OCI-LY7 (cell line): Measurements from ENCODE around the gene PFKFB4. TPM values are rescaled to one million over a fixed set of nuclear protein-coding genes. Genes with fewer than 3 reads are reported as not detected.

ENCODE experiments used
- BruUV-seq: library from RNA; stranded (reverse); fragments of 400-500 nt; replicated peaks from 2 replicates; lab custom pipeline; 2021; lab: Mats Ljungman, UMichigan
- CTCF ChIA-PET: fragments of 300-600 bp; sonication (Branson Sonifier 250); formaldehyde crosslinking; loops from one replicate; lab custom pipeline; 2022; ENCODE audit warnings: antibody characterized with exemption; ENCODE audit not compliant: unreplicated experiment; lab: Charles Lee
- POLR2A ChIA-PET: fragments of 300-600 bp; sonication (Branson Sonifier 250); formaldehyde crosslinking; loops from one replicate; lab custom pipeline; 2022; ENCODE audit warnings: antibody characterized with exemption; lab: Charles Lee
- DNase-seq: peaks from one replicate; pipeline ENCODE4 v3.0.0-alpha.2; 2015; ENCODE audit warnings: low spot score
- H2AFZ ChIP-seq: fragments of 200-600 bp; sonication (generic), shearing (Covaris generic); 2 replicates; pipeline ENCODE4 v1.6.1; 2014; ENCODE audit warnings: mild to moderate bottlenecking, antibody characterized with exemption, low read length, moderate library complexity
- H3K27ac ChIP-seq: fragments of 200-600 bp; sonication (generic); 2 replicates; pipeline ENCODE4 v1.5.1; 2014; ENCODE audit warnings: mixed run types, low read depth, mild to moderate bottlenecking, moderate library complexity, low read length, inconsistent platforms; ENCODE audit not compliant: poor library complexity, severe bottlenecking
- H3K36me3 ChIP-seq: fragments of 200-600 bp; sonication (generic); 2 replicates; pipeline ENCODE4 v1.6.1; 2014; ENCODE audit warnings: mild to moderate bottlenecking, antibody characterized with exemption, low read length, moderate library complexity, mixed read lengths; ENCODE audit not compliant: insufficient read depth
- H3K4me1 ChIP-seq: fragments of 200-600 bp; sonication (generic); 2 replicates; pipeline ENCODE4 v1.5.1; 2014; ENCODE audit warnings: mild to moderate bottlenecking, low read length; ENCODE audit not compliant: insufficient read depth, poor library complexity, severe bottlenecking
- H3K4me2 ChIP-seq: fragments of 200-600 bp; sonication (generic); 2 replicates; pipeline ENCODE4 v1.6.1; 2014; ENCODE audit warnings: mild to moderate bottlenecking, low read length
- H3K4me3 ChIP-seq: fragments of 200-600 bp; sonication (generic); 2 replicates; pipeline ENCODE4 v1.5.1; 2014; ENCODE audit warnings: mild to moderate bottlenecking, low read depth, low read length; ENCODE audit not compliant: poor library complexity, severe bottlenecking
- H3K79me2 ChIP-seq: fragments of 200-600 bp; sonication (generic); 2 replicates; pipeline ENCODE4 v1.6.1; 2016; ENCODE audit warnings: low read depth, mild to moderate bottlenecking, low read length, moderate library complexity, mixed read lengths; ENCODE audit not compliant: insufficient read depth
- H3K9me2 ChIP-seq: fragments of 200-600 bp; sonication (generic); 2 replicates; pipeline ENCODE4 v1.6.1; 2016; ENCODE audit warnings: mild to moderate bottlenecking, low read length, mixed read lengths; ENCODE audit not compliant: insufficient read depth
- H3K9me3 ChIP-seq: fragments of 200-600 bp; sonication (generic); 2 replicates; pipeline ENCODE4 v1.6.1; 2014; ENCODE audit warnings: mild to moderate bottlenecking, mixed run types, low read length, mixed read lengths
- H4K20me1 ChIP-seq: fragments of 200-600 bp; sonication (generic); 2 replicates; pipeline ENCODE4 v1.6.1; 2014; ENCODE audit warnings: mild to moderate bottlenecking, antibody characterized with exemption, low read length, moderate library complexity, mixed read lengths; ENCODE audit not compliant: insufficient read depth
- CTCF ChIP-seq: fragments of 200-600 bp; sonication (generic); conservative IDR thresholded peaks from 2 replicates; pipeline ENCODE4 v1.5.1; 2014; ENCODE audit warnings: mild to moderate bottlenecking, antibody characterized with exemption, low read length, moderate library complexity, mixed read lengths
- EZH2phosphoT487 ChIP-seq: fragments of 200-600 bp; sonication (generic); IDR thresholded peaks from 2 replicates; pipeline ENCODE4 v1.6.1; 2018; ENCODE audit warnings: low read depth, borderline replicate concordance, mild to moderate bottlenecking, mixed run types, antibody characterized with exemption, low read length, moderate library complexity, mixed read lengths
- intact Hi-C: fragments of 100-400 bp; cut with micrococcal nuclease; formaldehyde crosslinking; loops from one replicate; pipeline ENCODE4 v1.10.0; 2022; ENCODE audit not compliant: unreplicated experiment
- total RNA-seq, 2 experiments: library from RNA; depleted of rRNA in 1 of 2; stranded (reverse); fragments of >200 nt in 1 of 2; shearing (Covaris generic) in 1 of 2; gene quantifications; 2 replicates each; pipeline ENCODE4 v1.2.3, GENCODE V29; 2014 to 2022

Gene PFKFB4
- total RNA-seq, 2 experiments from 2014 or later, result 5.0 to 29.0 TPM

GRCh38 chr3:48528754-48529153 lies 27.8 kb downstream of the PFKFB4 start:
- POLR2A ChIA-PET, result interaction anchor here (0.6 kb wide), 1 partner anchor 78 kb away, joined by 4 read pairs; no protein-coding TSS in a partner anchor
- BruUV-seq, result no TSS peak
- Histone ChIP-seq H3K9me2 (no peaks in the 10 kb centered on the region), H4K20me1 (no peaks in the 10 kb centered on the region), H3K36me3 (peaks cover 6% of the 10 kb centered on the region; the same call in 1 of the 2 replicates), H3K4me1 (no peaks in the 10 kb centered on the region), H2AFZ (no peak overlapping the region), H3K27ac (no peak overlapping the region), H3K4me2 (no peak overlapping the region), H3K79me2 (no peaks in the 10 kb centered on the region), H3K4me3 (no peak overlapping the region), H3K9me3 (no peaks in the 10 kb centered on the region)
- TF ChIP-seq EZH2phosphoT487 (no peak), CTCF (no peak)
- CTCF ChIA-PET, result interaction anchor here (1.0 kb wide), 1 partner anchor 14 kb away, joined by 3 read pairs; no protein-coding TSS in a partner anchor
- intact Hi-C loops, result no loop called here
- DNase-seq, result no peak

DNA sequence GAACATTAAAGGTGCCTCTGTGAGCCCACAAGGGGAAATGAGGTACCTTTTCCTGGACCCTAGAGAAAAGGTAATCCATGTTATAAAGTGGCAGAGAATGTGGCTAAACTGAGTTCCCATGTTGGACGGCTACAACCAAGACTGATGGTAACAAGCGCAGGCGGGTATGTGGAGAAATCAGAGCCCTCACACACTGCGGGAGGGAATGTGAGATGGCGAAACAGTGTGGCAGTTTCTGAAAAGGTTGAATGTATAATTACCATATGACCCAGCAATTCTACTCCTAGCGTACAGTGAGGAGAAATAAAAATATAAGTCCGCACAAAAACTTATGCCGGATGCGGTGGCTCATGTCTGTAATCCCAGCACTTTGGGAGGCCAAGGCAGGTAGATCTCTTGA lies 28.6 kb downstream of the PFKFB4 start:
- H3K4me2 ChIP-seq, result no peak overlapping the region
- H3K4me3 ChIP-seq, result no peak overlapping the region
- no peak for DNase-seq
- intact Hi-C loops, result no loop called here
- no peaks in the 10 kb centered on the region for H3K9me3 ChIP-seq
- no peak overlapping the region for H2AFZ ChIP-seq
- no TSS peak for BruUV-seq
- H3K4me1 ChIP-seq, result no peaks in the 10 kb centered on the region
- CTCF ChIA-PET, result interaction anchor here (1.0 kb wide), 1 partner anchor 13 kb away, joined by 3 read pairs; no protein-coding TSS in a partner anchor
- H3K79me2 ChIP-seq, result no peaks in the 10 kb centered on the region
- H3K27ac ChIP-seq, result no peak overlapping the region
- POLR2A ChIA-PET, result interaction anchor here (0.7 kb wide), 1 partner anchor 375 kb away, joined by 5 read pairs; no protein-coding TSS in a partner anchor
- no peaks in the 10 kb centered on the region for H3K9me2 ChIP-seq
- TF ChIP-seq CTCF (no peak), EZH2phosphoT487 (no peak)
- H3K36me3 ChIP-seq, result peaks cover 6% of the 10 kb centered on the region; the same call in 1 of the 2 replicates
- H4K20me1 ChIP-seq, result no peaks in the 10 kb centered on the region

DNA sequence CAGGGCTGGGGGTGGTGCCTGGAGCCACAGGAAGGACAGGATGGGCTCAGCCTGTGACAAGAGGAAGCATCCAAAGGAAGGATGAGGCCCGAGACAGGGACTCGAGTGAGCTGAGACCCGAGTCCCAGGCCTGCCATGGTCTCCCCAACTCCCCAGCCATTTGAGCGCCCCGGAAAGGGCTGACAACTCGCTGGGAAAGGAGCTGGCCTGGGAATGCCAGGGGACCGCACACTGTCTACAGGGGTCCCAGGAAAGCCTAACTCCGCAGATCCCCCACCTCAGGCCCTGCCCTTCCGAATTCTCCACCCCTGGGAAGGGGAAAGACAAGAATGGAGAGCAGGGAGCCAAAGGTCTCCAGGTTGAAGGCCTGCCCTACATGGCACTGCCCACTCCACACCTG lies 31.6 kb downstream of the PFKFB4 start:
- H3K4me1 ChIP-seq, result peaks cover 8% of the 10 kb centered on the region
- TF ChIP-seq EZH2phosphoT487 (no peak), CTCF (no peak)
- CTCF ChIA-PET, result no interaction called here
- H3K4me2 ChIP-seq, result no peak overlapping the region
- no peaks in the 10 kb centered on the region for H3K79me2 ChIP-seq
- H2AFZ ChIP-seq, result no peak overlapping the region
- BruUV-seq, result no TSS peak
- H4K20me1 ChIP-seq, result no peaks in the 10 kb centered on the region
- H3K36me3 ChIP-seq, result peaks cover 6% of the 10 kb centered on the region; the same call in 1 of the 2 replicates
- no peaks in the 10 kb centered on the region for H3K9me3 ChIP-seq
- no peak overlapping the region for H3K4me3 ChIP-seq
- POLR2A ChIA-PET, result no interaction called here
- intact Hi-C loops, result no loop called here
- H3K27ac ChIP-seq, result no peak overlapping the region
- H3K9me2 ChIP-seq, result no peaks in the 10 kb centered on the region
- DNase-seq, result no peak
